ENCODE measurements around the gene C1orf105.

Gene C1orf105

GRCh38 chr1:172487550-172487949 is 67.1 kb downstream of the C1orf105 start:
- ChIA-PET POLR2A (interaction anchor here (0.6 to 2.2 kb wide), 2 partner anchors 45 to 1374 kb away, joined by 5 to 6 read pairs; partner anchors contain the start of gene SUCO), CTCF (interaction anchor here (0.6 to 0.7 kb wide), 2 partner anchors 302 to 684 kb away, joined by 3 to 4 read pairs; no protein-coding TSS in a partner anchor)
- H3K27ac ChIP-seq (ENCODE audit: extremely low read depth, low read depth, low read length) = no peak overlapping the region
- H3K4me3 ChIP-seq (ENCODE audit: low read depth, low read length) = no peak overlapping the region
- H3K9me3 ChIP-seq (ENCODE audit: control insufficient read depth, insufficient read depth, low read depth, low read length) = no peaks in the 10 kb centered on the region
- H3K4me1 ChIP-seq (ENCODE audit: control insufficient read depth, insufficient read depth, low read length) = no peaks in the 10 kb centered on the region
- H3K36me3 ChIP-seq (ENCODE audit: control insufficient read depth in 2 of 2, insufficient read depth in 1 of 2, low read length in 2 of 2) = no peaks in the 10 kb centered on the region
- TF ChIP-seq ZNF48 (tag by site-specific recombination; IDR thresholded peaks at IDR 0.05) (no peak), ZNF404 (tag by site-specific recombination; IDR thresholded peaks at IDR 0.05) (no peak), FEZF1 (tag by site-specific recombination; IDR thresholded peaks at IDR 0.05) (no peak), ZNF747 (tag by site-specific recombination; IDR thresholded peaks at IDR 0.05) (no peak), ZNF223 (tag by site-specific recombination; IDR thresholded peaks at IDR 0.05) (no peak), ZNF155 (tag by site-specific recombination; IDR thresholded peaks at IDR 0.05) (no peak), ZNF114 (tag by site-specific recombination; IDR thresholded peaks at IDR 0.05) (no peak), ZBTB8A (tag by site-specific recombination; IDR thresholded peaks at IDR 0.05) (no peak), ZSCAN30 (tag by site-specific recombination; IDR thresholded peaks at IDR 0.05) (no peak), ZBTB44 (tag by site-specific recombination; IDR thresholded peaks at IDR 0.05) (no peak), ZNF449 (tag by site-specific recombination; IDR thresholded peaks at IDR 0.05) (no peak), KLF17 (tag by site-specific recombination; IDR thresholded peaks at IDR 0.05) (no peak), GFI1B (tag by site-specific recombination; IDR thresholded peaks at IDR 0.05) (no peak), TSHZ1 (tag by site-specific recombination; IDR thresholded peaks at IDR 0.05; ENCODE audit: borderline replicate concordance) (no peak), SCRT1 (tag by site-specific recombination; IDR thresholded peaks at IDR 0.05; ENCODE audit: borderline replicate concordance) (no peak), ZNF510 (tag by site-specific recombination; IDR thresholded peaks at IDR 0.05; ENCODE audit: insufficient replicate concordance) (no peak)

- TF ChIP-seq SCRT2 (tag by site-specific recombination; IDR thresholded peaks at IDR 0.05) (no peak), GLI2 (tag by site-specific recombination; IDR thresholded peaks at IDR 0.05; ENCODE audit: borderline replicate concordance, low read depth) (no peak), ZNF529 (tag by site-specific recombination; IDR thresholded peaks at IDR 0.05; ENCODE audit: insufficient replicate concordance) (no peak), ZNF670 (tag by site-specific recombination; IDR thresholded peaks at IDR 0.05; ENCODE audit: low read depth) (no peak), TSHZ1 (tag by site-specific recombination; IDR thresholded peaks at IDR 0.05; ENCODE audit: borderline replicate concordance) (no peak), ZNF664 (tag by site-specific recombination; IDR thresholded peaks at IDR 0.05) (no peak)
- Histone ChIP-seq H3K27ac (ENCODE audit: extremely low read depth, low read depth, low read length) (no peak overlapping the region), H3K4me3 (ENCODE audit: low read depth, low read length) (no peak overlapping the region), H3K9me3 (ENCODE audit: control insufficient read depth, insufficient read depth, low read depth, low read length) (no peaks in the 10 kb centered on the region), H3K36me3 (ENCODE audit: control insufficient read depth in 2 of 2, insufficient read depth in 1 of 2, low read length in 2 of 2) (no peaks in the 10 kb centered on the region), H3K4me1 (ENCODE audit: control insufficient read depth, insufficient read depth, low read length) (no peaks in the 10 kb centered on the region)
- ChIA-PET POLR2A (interaction anchor here (2.2 kb wide), 1 partner anchor 44 kb away, joined by 6 read pairs; the partner anchor contains the start of gene SUCO), CTCF (interaction anchor here (0.6 to 0.7 kb wide), 2 partner anchors 254 to 860 kb away, joined by 3 read pairs; no protein-coding TSS in a partner anchor)
Observed at GRCh38 chr1:172488393-172488792, 67.9 kb downstream of the C1orf105 start.

Measured in HEK293 (cell line).